Caco-2 (cell line): ENCODE results near the gene SEMA3A. TPM values are rescaled to one million over a fixed set of nuclear protein-coding genes. Genes with fewer than 3 reads are reported as not detected.
"Not testable (repeated sequence)": the region's sequence is repeated elsewhere in the genome, so short reads cannot be mapped to it uniquely, and the experiment has no call there.

Source experiments
- Bru-seq: library from RNA; stranded (reverse); fragments of 400-500 nt; gene quantifications from one replicate; lab custom pipeline; 2021; lab: Mats Ljungman, UMichigan
- BruChase-seq, 2 experiments: library from RNA; stranded (reverse); fragments of 400-500 nt; gene quantifications; one replicate each; lab custom pipeline; 2021; lab: Mats Ljungman, UMichigan
- BruUV-seq: library from RNA; stranded (reverse); fragments of 400-500 nt; replicated peaks from 2 replicates; lab custom pipeline; 2021; lab: Mats Ljungman, UMichigan
- CTCF ChIA-PET: fragments of 300-600 bp; sonication (Branson Sonifier 250); formaldehyde crosslinking; loops from one replicate; lab custom pipeline; 2022; ENCODE audit warnings: antibody characterized with exemption; lab: Charles Lee
- POLR2A ChIA-PET: fragments of 300-600 bp; sonication (Branson Sonifier 250); formaldehyde crosslinking; loops from one replicate; lab custom pipeline; 2022; ENCODE audit warnings: antibody characterized with exemption; lab: Charles Lee
- DNase-seq, 2 experiments: peaks; one replicate each; pipeline versions ENCODE4 v3.0.0 to v3.0.0-alpha.2; 2020 to 2022
- H3K27me3 ChIP-seq: replicated peaks from 2 replicates; pipeline ENCODE4 v1.6.0; 2011; ENCODE audit warnings: low read length; ENCODE audit not compliant: control insufficient read depth, insufficient read depth
- H3K36me3 ChIP-seq: 2 replicates; pipeline ENCODE4 v1.5.1; 2011; ENCODE audit warnings: low read length; ENCODE audit not compliant: control insufficient read depth, insufficient read depth
- H3K4me1 ChIP-seq: fragments of 250-450 bp; sonication (Bioruptor Pico); 2 replicates; pipeline ENCODE4 v1.5.1; 2020; ENCODE audit warnings: mild to moderate bottlenecking
- H3K4me3 ChIP-seq: 2 replicates; pipeline ENCODE4 v1.5.1; 2011; ENCODE audit warnings: low read depth, mild to moderate bottlenecking, control low read depth, low read length
- H3K9me3 ChIP-seq: fragments of 250-450 bp; sonication (Bioruptor Pico); 2 replicates; pipeline ENCODE4 v1.5.1; 2020; ENCODE audit warnings: mild to moderate bottlenecking, moderate library complexity
- H3K27ac Mint-ChIP-seq: one replicate; pipeline ENCODE4 v1.8.0; 2022; ENCODE audit warnings: mixed read lengths; ENCODE audit not compliant: unreplicated experiment
- H3K27me3 Mint-ChIP-seq: one replicate; pipeline ENCODE4 v1.8.0; 2022; ENCODE audit warnings: mixed read lengths; ENCODE audit not compliant: insufficient read depth, unreplicated experiment
- H3K36me3 Mint-ChIP-seq: one replicate; pipeline ENCODE4 v1.8.0; 2022; ENCODE audit warnings: mild to moderate bottlenecking, mixed read lengths; ENCODE audit not compliant: insufficient read depth, unreplicated experiment
- H3K4me1 Mint-ChIP-seq: one replicate; pipeline ENCODE4 v1.8.0; 2022; ENCODE audit warnings: low read depth, mixed read lengths; ENCODE audit not compliant: unreplicated experiment
- H3K4me3 Mint-ChIP-seq: one replicate; pipeline ENCODE4 v1.8.0; 2022; ENCODE audit warnings: mild to moderate bottlenecking, moderate library complexity, mixed read lengths; ENCODE audit not compliant: unreplicated experiment
- H3K9me3 Mint-ChIP-seq: one replicate; pipeline ENCODE4 v1.8.0; 2022; ENCODE audit warnings: mixed read lengths; ENCODE audit not compliant: unreplicated experiment
- CTCF ChIP-seq, 2 experiments: fragments of 200-600 bp in 1 of 2; IDR thresholded peaks; 1 replicate in 1 of 2; 2 replicates in 1 of 2; pipeline versions ENCODE4 v1.5.1 to v1.8.0; 2011 to 2022; ENCODE audit warnings: antibody characterized with exemption in 1 of 2, control low read depth in 1 of 2, inconsistent platforms in 1 of 2, low read depth in 1 of 2, low read length in 1 of 2, mild to moderate bottlenecking in 1 of 2, moderate library complexity in 1 of 2; ENCODE audit not compliant: insufficient read depth in 1 of 2, severe bottlenecking in 1 of 2, unreplicated experiment in 1 of 2
- intact Hi-C: fragments of 100-400 bp; cut with micrococcal nuclease; formaldehyde crosslinking; loops from one replicate; pipeline ENCODE4 v1.10.0; 2022; ENCODE audit not compliant: unreplicated experiment
- long read RNA-seq: library from polyadenylated mRNA; stranded (forward); transcript quantifications from one replicate; pipeline ENCODE4 v2.0.0, GENCODE V29; 2022
- total RNA-seq: library from RNA; stranded (reverse); gene quantifications from 2 replicates; pipeline ENCODE4 v1.2.3, GENCODE V29; 2022

SEMA3A gene
- 55.1 and 55.4 TPM in 2 replicates for total RNA-seq
- Bru-seq, nascent RNA, result percentile 94 among the genes with signal in this experiment
- BruChase-seq, experiment 1, labeled RNA remaining after a 2-hour chase, result percentile 80 among the genes with signal in this experiment
- percentile 73 among the genes with signal in this experiment for BruChase-seq, experiment 2, labeled RNA remaining after a 6-hour chase
- long read RNA-seq, full-length matches to known transcripts, result 27 of 67 reads
- long read RNA-seq, partial matches to known transcripts, result 19 of 67 reads
- long read RNA-seq, other reads (novel, unspliced or antisense), result 21 of 67 reads

DNA sequence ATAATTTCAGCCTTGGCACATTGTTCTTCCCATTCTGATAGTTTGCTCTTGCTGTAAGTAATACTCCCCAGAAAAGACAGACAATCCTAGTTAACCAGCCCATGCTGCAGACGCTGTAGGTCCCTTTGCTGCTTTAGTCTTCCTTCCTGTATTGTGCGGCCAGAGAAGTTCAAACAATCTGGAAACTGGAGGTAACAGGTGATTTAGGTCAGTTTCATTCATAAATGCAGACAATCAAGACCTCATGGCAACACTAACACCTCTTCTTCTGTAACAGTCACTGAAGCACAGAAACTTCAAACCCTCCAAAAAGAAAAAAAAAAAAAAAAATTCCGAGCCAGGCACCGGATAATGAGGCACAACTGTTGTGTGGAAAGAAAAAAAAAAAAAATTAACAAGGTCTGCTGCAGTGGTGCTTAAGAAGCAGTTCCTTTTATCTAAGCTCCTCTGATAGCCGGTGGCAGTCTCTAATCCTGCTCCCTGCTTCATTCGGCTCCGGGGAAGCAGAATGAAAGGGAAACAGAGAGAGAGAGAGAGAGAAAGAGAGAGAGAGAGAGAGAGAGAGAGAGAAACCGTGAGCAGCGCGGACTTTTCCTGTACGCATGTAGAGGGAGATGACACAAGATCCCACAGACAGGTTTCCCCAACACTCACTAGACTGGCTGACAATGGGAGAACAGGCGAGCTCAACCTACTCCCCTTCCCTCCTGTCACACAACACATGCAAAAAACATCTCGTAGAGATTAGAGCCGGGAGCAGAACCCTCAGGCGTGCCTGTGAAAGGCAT, at the start of gene SEMA3A:
TSS of gene SEMA3A (minus strand) at position 306 of the 788 bp plus-strand sequence. CDS start at position 103, 203 bp downstream.
- H3K4me1 ChIP-seq, result peaks cover 14% of the 10 kb centered on the region
- peaks cover 24% of the 10 kb centered on the region for H3K4me1 Mint-ChIP-seq
- peak within 1 kb of the TSS; percentile 45 for H3K27ac Mint-ChIP-seq
- H3K36me3 ChIP-seq, result no peaks in the 10 kb centered on the region
- ChIA-PET CTCF (no interaction called here), POLR2A (no interaction called here)
- peak; percentile 66 to 67 for DNase-seq
- H3K9me3 Mint-ChIP-seq, result no peaks in the 10 kb centered on the region
- peak within 1 kb of the TSS; percentile 58 for H3K4me3 ChIP-seq
- H3K27me3 ChIP-seq, result no peaks in the 10 kb centered on the region
- peak within 1 kb of the TSS; percentile 83 for H3K4me3 Mint-ChIP-seq
- no peaks in the 10 kb centered on the region for H3K9me3 ChIP-seq
- H3K36me3 Mint-ChIP-seq, result peaks cover 6% of the 10 kb centered on the region
- intact Hi-C loops, result loop anchor here (2.0 to 10.0 kb wide), 3 partner anchors 143 to 828 kb away; no protein-coding TSS in a partner anchor
- no peak for TF ChIP-seq CTCF (IDR thresholded peaks at IDR 0.05; ENCODE audit: insufficient read depth in 1 of 2, low read depth in 1 of 2, low read length in 1 of 2, severe bottlenecking in 1 of 2, unreplicated experiment in 1 of 2)
- no peaks in the 10 kb centered on the region for H3K27me3 Mint-ChIP-seq
- BruUV-seq, result TSS peak; percentile 61

DNA sequence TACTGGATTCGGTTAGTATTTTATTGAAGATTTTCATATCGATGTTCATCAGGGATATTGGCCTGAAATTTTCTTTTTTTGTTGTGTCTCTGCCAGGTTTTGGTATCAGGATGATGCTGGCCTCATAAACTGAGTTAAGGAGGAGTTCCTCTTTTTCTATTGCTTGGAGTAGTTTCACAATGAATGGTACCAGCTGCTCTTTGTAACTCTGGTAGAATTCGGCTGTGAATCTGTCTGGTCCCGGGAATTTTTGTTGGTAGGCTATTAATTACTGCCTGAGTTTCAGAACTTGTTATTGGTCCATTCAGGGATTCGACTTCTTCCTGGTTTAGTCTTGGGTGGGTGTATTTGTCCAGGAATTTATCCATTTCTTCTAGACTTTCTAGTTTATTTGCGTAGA, 48.4 kb upstream of the SEMA3A start:
- CTCF ChIA-PET, H3K9me3 ChIP-seq, H3K4me3 ChIP-seq, H3K27me3 ChIP-seq, H3K4me1 ChIP-seq, H3K4me1 Mint-ChIP-seq, H3K4me3 Mint-ChIP-seq, H3K27ac Mint-ChIP-seq, H3K27me3 Mint-ChIP-seq, H3K36me3 Mint-ChIP-seq, H3K36me3 ChIP-seq, intact Hi-C loops, DNase-seq, BruUV-seq, POLR2A ChIA-PET: not testable (repeated sequence)
- H3K9me3 Mint-ChIP-seq, result peaks cover 51% of the 10 kb centered on the region

DNA sequence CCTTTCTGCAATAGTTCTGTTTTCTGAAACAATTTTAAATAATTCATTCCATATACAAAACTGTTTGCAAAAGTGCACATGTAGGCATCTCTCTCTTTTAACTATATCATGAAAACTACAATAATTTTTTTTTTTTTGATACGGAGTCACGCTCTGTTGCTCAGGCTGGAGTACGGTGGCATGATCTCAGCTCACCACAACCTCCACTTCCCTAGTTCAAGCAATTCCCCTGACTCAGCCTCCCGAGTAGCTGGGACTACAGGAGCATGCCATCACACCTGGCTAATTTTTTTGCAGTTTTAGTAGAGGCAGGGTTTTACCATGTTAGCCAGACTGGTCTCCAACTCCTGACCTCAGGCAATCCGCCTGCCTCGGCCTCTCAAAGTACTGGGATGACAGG, 44.0 kb upstream of the SEMA3A start:
- no peak for TF ChIP-seq CTCF (IDR thresholded peaks at IDR 0.05; ENCODE audit: insufficient read depth in 1 of 2, low read depth in 1 of 2, low read length in 1 of 2, severe bottlenecking in 1 of 2, unreplicated experiment in 1 of 2)
- no peaks in the 10 kb centered on the region for H3K27me3 Mint-ChIP-seq
- DNase-seq, result no peak
- H3K4me1 Mint-ChIP-seq, result no peaks in the 10 kb centered on the region
- Histone ChIP-seq H3K36me3 (no peaks in the 10 kb centered on the region), H3K4me1 (no peaks in the 10 kb centered on the region), H3K9me3 (no peaks in the 10 kb centered on the region), H3K4me3 (no peak overlapping the region), H3K27me3 (no peaks in the 10 kb centered on the region)
- BruUV-seq, result no TSS peak
- H3K4me3 Mint-ChIP-seq, result no peak overlapping the region
- POLR2A ChIA-PET, result no interaction called here
- H3K9me3 Mint-ChIP-seq, result peaks cover 30% of the 10 kb centered on the region
- CTCF ChIA-PET, result no interaction called here
- H3K36me3 Mint-ChIP-seq, result no peaks in the 10 kb centered on the region
- intact Hi-C loops, result no loop called here
- H3K27ac Mint-ChIP-seq, result no peak overlapping the region
